ENCODE measurements around the gene EIF1AX.
"Not testable (repeated sequence)": the region's sequence is repeated elsewhere in the genome, so short reads cannot be mapped to it uniquely, and the experiment has no call there.

The EIF1AX gene

DNA sequence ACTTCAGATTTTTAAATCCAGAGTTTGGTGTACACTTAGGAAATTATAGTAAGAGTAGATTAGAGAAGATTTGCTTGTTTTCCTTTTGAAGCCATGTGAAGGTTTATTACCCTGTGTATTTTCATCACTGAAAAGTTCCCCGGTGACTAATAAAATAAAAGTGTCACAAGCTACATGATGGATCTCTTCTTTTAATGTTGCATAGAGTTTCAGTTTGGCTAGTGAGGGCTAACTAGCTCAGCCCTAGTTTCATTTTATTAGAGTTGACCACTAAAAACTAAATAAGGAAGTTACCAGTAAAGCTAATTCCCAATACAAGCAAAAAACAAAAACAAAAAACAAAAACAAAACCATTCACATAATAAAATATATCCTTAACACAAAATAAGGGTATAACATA, 14.8 kb downstream of the EIF1AX start:
- not testable (repeated sequence) for DNase-seq

DNA sequence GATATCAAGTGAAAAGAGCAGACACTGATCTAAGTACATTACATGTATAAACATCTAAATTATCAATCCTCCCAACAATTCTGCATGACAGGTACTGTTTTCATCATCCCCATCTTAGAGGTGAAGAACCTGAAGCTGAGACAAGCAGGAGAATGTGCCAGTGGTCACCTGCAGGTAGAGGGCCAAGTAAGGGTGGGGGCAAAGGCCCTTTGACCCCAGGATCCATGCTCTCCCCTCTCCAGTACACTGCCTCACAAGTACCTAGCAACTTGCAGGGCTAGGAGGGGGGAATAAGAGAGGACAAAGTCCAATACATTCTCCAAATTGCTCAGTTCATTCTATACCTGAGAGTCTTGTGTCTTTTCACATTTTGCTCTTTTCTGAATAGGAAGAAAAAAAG, 16.7 kb downstream of the EIF1AX start:
- DNase-seq = no peak

- DNase-seq = no peak
Measured at GRCh38 chrX:20118065-20118824, 23.4 kb downstream of the EIF1AX start.

DNA sequence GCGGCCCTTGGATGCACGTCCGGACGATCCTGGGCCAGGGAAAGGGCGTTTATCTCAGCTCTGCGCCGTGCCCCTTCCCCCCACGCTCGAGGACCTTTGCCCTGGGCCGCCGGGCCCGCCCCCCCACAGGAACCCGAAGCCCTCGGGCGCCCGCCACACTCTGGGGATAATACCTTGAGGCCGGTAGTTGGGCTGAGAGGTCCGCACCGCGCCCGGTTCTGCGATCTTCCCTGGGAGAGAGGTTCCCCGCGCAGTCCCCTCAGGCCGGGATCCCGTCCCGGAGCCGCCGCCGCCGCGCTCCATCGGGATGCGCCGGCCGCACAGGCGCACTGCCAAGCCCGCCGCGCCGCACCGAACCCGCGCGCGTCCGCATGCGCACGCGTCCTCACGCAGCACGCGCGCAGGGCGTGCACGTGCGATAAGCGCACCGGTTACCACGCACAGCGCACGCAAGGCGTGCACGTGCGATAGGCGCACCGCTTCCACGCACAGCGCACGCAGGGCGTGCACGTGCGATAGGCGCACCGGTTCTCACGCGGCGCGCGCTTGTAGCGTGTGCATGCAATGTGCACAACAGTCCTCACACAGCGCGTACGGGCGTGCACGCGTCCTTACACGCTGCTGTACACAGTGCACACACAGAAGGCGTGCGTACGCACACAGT, 24.9 kb downstream of the EIF1AX start, which contains the start of gene MAP7D2:
MAP7D2 (minus strand) TSS at position 331 of the 664 bp plus-strand sequence; CDS start at position 303, 28 bp downstream.
- DNase-seq = no peak

- DNase-seq = no peak
Measured at GRCh38 chrX:20116087-20116576, 25.5 kb downstream of the EIF1AX start.

GRCh38 chrX:20112022-20112774, 29.4 kb downstream of the EIF1AX start:
- no peak for DNase-seq

GRCh38 chrX:20111271-20111670, 30.4 kb downstream of the EIF1AX start:
- no peak for DNase-seq

DNA sequence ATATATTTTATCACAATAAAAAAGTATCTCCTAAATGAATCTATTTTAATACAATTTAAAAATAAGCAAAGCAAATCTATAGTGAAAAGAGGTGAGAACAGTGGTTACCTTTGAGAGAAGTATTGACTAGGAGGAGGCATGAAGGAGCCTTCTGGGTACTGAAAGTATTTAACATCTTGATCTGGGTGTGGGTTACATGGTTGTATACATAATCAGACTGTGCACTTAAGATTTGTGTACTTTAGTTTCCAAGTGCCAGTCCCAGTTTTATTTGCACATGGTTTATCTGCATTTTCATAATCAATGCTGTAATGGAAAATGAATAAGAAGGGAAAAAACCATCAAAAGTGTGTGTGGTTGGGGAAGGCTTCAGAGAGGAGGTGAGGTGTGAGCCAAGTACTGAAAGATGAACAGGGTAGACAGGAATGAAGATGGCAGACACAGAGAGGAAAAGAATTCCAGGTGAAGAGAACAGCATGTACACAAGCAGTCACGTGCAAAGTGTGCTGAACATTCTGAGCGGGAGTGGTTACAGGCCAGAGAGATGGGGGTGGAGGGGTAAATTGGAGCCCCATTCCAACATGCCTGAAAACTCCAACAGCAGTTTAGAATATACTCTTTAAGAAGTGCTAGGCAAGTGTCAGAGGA, 39.6 kb downstream of the EIF1AX start:
- DNase-seq = no peak

DNA sequence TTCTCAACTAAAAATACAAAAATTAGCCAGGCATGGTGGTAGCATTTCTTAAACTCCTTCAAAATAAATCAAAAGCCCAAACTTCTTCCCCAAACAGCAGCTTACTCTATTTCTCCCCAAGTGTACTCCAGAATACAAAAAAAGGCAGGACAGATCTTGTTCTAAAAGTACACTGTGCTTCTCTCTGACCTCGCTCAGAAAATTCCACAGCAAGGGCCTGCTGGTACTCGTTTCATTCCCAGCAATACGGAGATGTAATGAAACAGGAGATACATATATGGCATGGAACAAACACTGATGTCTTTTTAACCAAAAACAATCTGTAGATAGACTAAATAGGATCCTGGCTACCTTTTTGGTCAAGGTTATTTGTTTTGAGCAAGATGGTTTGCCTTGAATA, 50.1 kb downstream of the EIF1AX start:
- DNase-seq = no peak

GRCh38 chrX:20089845-20090244, 51.8 kb downstream of the EIF1AX start:
- DNase-seq = no peak

- no peak for DNase-seq
Measured at GRCh38 chrX:20080277-20080676, 61.4 kb downstream of the EIF1AX start.

All from RPMI8226 (cell line).